ENCODE results near the gene SLC6A7. TPM values are rescaled to one million over a fixed set of nuclear protein-coding genes. Genes with fewer than 3 reads are reported as not detected.

The SLC6A7 gene
- total RNA-seq, 1 experiment from 2014 or later: 0.04 TPM

DNA sequence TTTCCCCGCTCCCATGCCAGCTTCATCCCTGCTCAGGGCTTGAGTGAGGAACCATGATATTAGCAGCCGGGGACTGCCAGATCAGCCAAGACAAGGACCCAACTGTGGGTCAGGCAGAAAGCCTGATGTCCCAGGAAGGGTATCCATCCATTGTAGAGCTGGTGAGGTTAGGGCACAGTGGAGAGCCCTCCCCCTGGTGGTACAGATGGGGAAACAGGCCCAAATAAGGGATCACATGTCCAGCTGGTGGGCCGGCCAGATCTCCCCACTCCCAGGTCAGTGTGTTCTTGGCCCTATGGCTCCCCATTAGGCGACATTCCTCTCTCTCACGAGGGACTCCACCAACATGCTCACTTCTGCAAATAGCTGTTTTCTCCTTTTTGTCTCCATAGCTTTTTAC is 14.3 kb upstream of the SLC6A7 start:
- ATAC-seq: peak; percentile 97
- POLR2A ChIA-PET: interaction anchor here (1.3 kb wide), 1 partner anchor 39 kb away, joined by 3 read pairs; no protein-coding TSS in a partner anchor
- TF ChIP-seq TEAD4 (CRISPR knock-in tag; IDR thresholded peaks at IDR 0.05) (no peak), ZNF263 (CRISPR knock-in tag; IDR thresholded peaks at IDR 0.05; ENCODE audit: low read depth) (no peak), PRRX2 (CRISPR knock-in tag; IDR thresholded peaks at IDR 0.05) (no peak), FOXJ3 (CRISPR knock-in tag; IDR thresholded peaks at IDR 0.05; ENCODE audit: borderline replicate concordance) (no peak), FOXP1 (CRISPR knock-in tag; IDR thresholded peaks at IDR 0.05; ENCODE audit: borderline replicate concordance) (no peak), OVOL2 (CRISPR knock-in tag; IDR thresholded peaks at IDR 0.05; ENCODE audit: borderline replicate concordance) (no peak), NR2C2 (CRISPR knock-in tag; IDR thresholded peaks at IDR 0.05) (no peak), ZNF396 (CRISPR knock-in tag; IDR thresholded peaks at IDR 0.05; ENCODE audit: borderline replicate concordance) (no peak), SMAD3 (CRISPR knock-in tag; IDR thresholded peaks at IDR 0.05; ENCODE audit: borderline replicate concordance) (no peak), KAT7 (CRISPR knock-in tag; IDR thresholded peaks at IDR 0.05; ENCODE audit: borderline replicate concordance) (no peak), CREB1 (CRISPR knock-in tag; IDR thresholded peaks at IDR 0.05) (no peak), NFYB (CRISPR knock-in tag; conservative IDR thresholded peaks at IDR 0.05; ENCODE audit: low read depth) (no peak), ZNF317 (CRISPR knock-in tag; IDR thresholded peaks at IDR 0.05; ENCODE audit: borderline replicate concordance, low read depth) (no peak)
- TF ChIP-seq, protein P1, sequence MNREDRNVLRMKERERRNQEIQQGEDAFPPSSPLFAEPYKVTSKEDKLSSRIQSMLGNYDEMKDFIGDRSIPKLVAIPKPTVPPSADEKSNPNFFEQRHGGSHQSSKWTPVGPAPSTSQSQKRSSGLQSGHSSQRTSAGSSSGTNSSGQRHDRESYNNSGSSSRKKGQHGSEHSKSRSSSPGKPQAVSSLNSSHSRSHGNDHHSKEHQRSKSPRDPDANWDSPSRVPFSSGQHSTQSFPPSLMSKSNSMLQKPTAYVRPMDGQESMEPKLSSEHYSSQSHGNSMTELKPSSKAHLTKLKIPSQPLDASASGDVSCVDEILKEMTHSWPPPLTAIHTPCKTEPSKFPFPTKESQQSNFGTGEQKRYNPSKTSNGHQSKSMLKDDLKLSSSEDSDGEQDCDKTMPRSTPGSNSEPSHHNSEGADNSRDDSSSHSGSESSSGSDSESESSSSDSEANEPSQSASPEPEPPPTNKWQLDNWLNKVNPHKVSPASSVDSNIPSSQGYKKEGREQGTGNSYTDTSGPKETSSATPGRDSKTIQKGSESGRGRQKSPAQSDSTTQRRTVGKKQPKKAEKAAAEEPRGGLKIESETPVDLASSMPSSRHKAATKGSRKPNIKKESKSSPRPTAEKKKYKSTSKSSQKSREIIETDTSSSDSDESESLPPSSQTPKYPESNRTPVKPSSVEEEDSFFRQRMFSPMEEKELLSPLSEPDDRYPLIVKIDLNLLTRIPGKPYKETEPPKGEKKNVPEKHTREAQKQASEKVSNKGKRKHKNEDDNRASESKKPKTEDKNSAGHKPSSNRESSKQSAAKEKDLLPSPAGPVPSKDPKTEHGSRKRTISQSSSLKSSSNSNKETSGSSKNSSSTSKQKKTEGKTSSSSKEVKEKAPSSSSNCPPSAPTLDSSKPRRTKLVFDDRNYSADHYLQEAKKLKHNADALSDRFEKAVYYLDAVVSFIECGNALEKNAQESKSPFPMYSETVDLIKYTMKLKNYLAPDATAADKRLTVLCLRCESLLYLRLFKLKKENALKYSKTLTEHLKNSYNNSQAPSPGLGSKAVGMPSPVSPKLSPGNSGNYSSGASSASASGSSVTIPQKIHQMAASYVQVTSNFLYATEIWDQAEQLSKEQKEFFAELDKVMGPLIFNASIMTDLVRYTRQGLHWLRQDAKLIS (CRISPR knock-in tag; IDR thresholded peaks at IDR 0.05; ENCODE audit: borderline replicate concordance): no peak
- TF ChIP-seq, protein P2, sequence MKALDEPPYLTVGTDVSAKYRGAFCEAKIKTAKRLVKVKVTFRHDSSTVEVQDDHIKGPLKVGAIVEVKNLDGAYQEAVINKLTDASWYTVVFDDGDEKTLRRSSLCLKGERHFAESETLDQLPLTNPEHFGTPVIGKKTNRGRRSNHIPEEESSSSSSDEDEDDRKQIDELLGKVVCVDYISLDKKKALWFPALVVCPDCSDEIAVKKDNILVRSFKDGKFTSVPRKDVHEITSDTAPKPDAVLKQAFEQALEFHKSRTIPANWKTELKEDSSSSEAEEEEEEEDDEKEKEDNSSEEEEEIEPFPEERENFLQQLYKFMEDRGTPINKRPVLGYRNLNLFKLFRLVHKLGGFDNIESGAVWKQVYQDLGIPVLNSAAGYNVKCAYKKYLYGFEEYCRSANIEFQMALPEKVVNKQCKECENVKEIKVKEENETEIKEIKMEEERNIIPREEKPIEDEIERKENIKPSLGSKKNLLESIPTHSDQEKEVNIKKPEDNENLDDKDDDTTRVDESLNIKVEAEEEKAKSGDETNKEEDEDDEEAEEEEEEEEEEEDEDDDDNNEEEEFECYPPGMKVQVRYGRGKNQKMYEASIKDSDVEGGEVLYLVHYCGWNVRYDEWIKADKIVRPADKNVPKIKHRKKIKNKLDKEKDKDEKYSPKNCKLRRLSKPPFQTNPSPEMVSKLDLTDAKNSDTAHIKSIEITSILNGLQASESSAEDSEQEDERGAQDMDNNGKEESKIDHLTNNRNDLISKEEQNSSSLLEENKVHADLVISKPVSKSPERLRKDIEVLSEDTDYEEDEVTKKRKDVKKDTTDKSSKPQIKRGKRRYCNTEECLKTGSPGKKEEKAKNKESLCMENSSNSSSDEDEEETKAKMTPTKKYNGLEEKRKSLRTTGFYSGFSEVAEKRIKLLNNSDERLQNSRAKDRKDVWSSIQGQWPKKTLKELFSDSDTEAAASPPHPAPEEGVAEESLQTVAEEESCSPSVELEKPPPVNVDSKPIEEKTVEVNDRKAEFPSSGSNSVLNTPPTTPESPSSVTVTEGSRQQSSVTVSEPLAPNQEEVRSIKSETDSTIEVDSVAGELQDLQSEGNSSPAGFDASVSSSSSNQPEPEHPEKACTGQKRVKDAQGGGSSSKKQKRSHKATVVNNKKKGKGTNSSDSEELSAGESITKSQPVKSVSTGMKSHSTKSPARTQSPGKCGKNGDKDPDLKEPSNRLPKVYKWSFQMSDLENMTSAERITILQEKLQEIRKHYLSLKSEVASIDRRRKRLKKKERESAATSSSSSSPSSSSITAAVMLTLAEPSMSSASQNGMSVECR (CRISPR knock-in tag; IDR thresholded peaks at IDR 0.05; ENCODE audit: borderline replicate concordance): no peak
- TF ChIP-seq, protein P3, sequence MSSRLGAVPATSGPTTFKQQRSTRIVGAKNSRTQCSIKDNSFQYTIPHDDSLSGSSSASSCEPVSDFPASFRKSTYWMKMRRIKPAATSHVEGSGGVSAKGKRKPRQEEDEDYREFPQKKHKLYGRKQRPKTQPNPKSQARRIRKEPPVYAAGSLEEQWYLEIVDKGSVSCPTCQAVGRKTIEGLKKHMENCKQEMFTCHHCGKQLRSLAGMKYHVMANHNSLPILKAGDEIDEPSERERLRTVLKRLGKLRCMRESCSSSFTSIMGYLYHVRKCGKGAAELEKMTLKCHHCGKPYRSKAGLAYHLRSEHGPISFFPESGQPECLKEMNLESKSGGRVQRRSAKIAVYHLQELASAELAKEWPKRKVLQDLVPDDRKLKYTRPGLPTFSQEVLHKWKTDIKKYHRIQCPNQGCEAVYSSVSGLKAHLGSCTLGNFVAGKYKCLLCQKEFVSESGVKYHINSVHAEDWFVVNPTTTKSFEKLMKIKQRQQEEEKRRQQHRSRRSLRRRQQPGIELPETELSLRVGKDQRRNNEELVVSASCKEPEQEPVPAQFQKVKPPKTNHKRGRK (CRISPR knock-in tag; IDR thresholded peaks at IDR 0.05; ENCODE audit: borderline replicate concordance): no peak
- TF ChIP-seq, protein P4, sequence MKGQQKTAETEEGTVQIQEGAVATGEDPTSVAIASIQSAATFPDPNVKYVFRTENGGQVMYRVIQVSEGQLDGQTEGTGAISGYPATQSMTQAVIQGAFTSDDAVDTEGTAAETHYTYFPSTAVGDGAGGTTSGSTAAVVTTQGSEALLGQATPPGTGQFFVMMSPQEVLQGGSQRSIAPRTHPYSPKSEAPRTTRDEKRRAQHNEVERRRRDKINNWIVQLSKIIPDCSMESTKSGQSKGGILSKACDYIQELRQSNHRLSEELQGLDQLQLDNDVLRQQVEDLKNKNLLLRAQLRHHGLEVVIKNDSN (CRISPR knock-in tag; IDR thresholded peaks at IDR 0.05): peak; percentile 77
- TF ChIP-seq, protein P5, sequence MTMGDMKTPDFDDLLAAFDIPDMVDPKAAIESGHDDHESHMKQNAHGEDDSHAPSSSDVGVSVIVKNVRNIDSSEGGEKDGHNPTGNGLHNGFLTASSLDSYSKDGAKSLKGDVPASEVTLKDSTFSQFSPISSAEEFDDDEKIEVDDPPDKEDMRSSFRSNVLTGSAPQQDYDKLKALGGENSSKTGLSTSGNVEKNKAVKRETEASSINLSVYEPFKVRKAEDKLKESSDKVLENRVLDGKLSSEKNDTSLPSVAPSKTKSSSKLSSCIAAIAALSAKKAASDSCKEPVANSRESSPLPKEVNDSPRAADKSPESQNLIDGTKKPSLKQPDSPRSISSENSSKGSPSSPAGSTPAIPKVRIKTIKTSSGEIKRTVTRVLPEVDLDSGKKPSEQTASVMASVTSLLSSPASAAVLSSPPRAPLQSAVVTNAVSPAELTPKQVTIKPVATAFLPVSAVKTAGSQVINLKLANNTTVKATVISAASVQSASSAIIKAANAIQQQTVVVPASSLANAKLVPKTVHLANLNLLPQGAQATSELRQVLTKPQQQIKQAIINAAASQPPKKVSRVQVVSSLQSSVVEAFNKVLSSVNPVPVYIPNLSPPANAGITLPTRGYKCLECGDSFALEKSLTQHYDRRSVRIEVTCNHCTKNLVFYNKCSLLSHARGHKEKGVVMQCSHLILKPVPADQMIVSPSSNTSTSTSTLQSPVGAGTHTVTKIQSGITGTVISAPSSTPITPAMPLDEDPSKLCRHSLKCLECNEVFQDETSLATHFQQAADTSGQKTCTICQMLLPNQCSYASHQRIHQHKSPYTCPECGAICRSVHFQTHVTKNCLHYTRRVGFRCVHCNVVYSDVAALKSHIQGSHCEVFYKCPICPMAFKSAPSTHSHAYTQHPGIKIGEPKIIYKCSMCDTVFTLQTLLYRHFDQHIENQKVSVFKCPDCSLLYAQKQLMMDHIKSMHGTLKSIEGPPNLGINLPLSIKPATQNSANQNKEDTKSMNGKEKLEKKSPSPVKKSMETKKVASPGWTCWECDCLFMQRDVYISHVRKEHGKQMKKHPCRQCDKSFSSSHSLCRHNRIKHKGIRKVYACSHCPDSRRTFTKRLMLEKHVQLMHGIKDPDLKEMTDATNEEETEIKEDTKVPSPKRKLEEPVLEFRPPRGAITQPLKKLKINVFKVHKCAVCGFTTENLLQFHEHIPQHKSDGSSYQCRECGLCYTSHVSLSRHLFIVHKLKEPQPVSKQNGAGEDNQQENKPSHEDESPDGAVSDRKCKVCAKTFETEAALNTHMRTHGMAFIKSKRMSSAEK (CRISPR knock-in tag; IDR thresholded peaks at IDR 0.05; ENCODE audit: borderline replicate concordance): no peak
- TF ChIP-seq, protein P6, sequence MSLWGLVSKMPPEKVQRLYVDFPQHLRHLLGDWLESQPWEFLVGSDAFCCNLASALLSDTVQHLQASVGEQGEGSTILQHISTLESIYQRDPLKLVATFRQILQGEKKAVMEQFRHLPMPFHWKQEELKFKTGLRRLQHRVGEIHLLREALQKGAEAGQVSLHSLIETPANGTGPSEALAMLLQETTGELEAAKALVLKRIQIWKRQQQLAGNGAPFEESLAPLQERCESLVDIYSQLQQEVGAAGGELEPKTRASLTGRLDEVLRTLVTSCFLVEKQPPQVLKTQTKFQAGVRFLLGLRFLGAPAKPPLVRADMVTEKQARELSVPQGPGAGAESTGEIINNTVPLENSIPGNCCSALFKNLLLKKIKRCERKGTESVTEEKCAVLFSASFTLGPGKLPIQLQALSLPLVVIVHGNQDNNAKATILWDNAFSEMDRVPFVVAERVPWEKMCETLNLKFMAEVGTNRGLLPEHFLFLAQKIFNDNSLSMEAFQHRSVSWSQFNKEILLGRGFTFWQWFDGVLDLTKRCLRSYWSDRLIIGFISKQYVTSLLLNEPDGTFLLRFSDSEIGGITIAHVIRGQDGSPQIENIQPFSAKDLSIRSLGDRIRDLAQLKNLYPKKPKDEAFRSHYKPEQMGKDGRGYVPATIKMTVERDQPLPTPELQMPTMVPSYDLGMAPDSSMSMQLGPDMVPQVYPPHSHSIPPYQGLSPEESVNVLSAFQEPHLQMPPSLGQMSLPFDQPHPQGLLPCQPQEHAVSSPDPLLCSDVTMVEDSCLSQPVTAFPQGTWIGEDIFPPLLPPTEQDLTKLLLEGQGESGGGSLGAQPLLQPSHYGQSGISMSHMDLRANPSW (CRISPR knock-in tag; conservative IDR thresholded peaks at IDR 0.05; ENCODE audit: low read depth): no peak

More for the DNA sequence above, 14.3 kb upstream of the SLC6A7 start:
- CTCF ChIA-PET: interaction anchor here (0.6 to 2.5 kb wide), 45 partner anchors 9 to 261 kb away, joined by 3 to 23 read pairs (median 4); partner anchors contain the start of genes ARSI, CDX1, PDGFRB and SLC6A7
- Mint-ChIP-seq H3K27me3 (ENCODE audit: low read depth) (peaks cover 37% of the 10 kb centered on the region), H3K27ac (no peak overlapping the region), H3K9me3 (no peaks in the 10 kb centered on the region), H3K4me1 (no peaks in the 10 kb centered on the region), H3K36me3 (no peaks in the 10 kb centered on the region), H3K4me3 (no peak overlapping the region)
- peak; percentile 70 for DNase-seq (ENCODE audit: low spot score)

Measured in WTC11 (cell line).